DND-41 (cell line): ENCODE results near the gene LRP5.

Source experiments
- EZH2 ChIP-seq: IDR thresholded peaks from 3 replicates; pipeline ENCODE4 v1.6.1; 2012; ENCODE audit warnings: borderline replicate concordance, low read depth, mild to moderate bottlenecking, moderate library complexity, low read length, inconsistent platforms; ENCODE audit not compliant: severe bottlenecking
- TF ChIP-seq, protein P1 (sequence below): IDR thresholded peaks from 2 replicates; pipeline ENCODE4 v1.5.1; 2012; ENCODE audit warnings: borderline replicate concordance, low read length, moderate library complexity, mild to moderate bottlenecking; ENCODE audit not compliant: poor library complexity, severe bottlenecking; ENCODE audit errors: extremely low read depth

DNA sequence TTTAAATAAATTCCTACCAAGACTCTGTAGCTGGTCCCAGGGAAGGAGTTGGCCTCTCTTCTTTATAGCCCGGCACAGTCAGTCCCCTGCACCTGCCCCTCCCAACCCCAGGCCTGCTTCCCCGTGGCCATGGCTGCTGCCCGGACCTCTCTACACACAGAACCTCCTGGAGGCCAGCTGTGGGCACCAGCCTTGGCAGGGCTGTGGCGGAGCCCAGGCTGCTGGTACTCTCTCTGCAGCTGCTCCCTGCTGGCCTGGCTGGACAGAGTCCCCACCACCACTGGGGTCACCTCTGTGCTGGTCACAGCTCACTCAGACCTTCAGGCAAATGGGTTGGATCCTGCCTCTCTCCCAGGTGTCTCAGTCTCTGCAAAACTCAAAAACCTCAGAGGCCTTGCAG is 69.3 kb downstream of the LRP5 start:
- TF ChIP-seq, protein P1, sequence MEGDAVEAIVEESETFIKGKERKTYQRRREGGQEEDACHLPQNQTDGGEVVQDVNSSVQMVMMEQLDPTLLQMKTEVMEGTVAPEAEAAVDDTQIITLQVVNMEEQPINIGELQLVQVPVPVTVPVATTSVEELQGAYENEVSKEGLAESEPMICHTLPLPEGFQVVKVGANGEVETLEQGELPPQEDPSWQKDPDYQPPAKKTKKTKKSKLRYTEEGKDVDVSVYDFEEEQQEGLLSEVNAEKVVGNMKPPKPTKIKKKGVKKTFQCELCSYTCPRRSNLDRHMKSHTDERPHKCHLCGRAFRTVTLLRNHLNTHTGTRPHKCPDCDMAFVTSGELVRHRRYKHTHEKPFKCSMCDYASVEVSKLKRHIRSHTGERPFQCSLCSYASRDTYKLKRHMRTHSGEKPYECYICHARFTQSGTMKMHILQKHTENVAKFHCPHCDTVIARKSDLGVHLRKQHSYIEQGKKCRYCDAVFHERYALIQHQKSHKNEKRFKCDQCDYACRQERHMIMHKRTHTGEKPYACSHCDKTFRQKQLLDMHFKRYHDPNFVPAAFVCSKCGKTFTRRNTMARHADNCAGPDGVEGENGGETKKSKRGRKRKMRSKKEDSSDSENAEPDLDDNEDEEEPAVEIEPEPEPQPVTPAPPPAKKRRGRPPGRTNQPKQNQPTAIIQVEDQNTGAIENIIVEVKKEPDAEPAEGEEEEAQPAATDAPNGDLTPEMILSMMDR: no peak
- TF ChIP-seq EZH2: no peak
